Stimulated activated CD4-positive, alpha-beta T cell treated with anti-CD3 and anti-CD28 coated beads, Interleukin-2, amount 100 ng/mL, for 4 hours (primary cell): Measurements from ENCODE around the gene MICU2.
"Not testable (repeated sequence)": the region's sequence is repeated elsewhere in the genome, so short reads cannot be mapped to it uniquely, and the experiment has no call there.

ENCODE experiments used
- DNase-seq: peaks from one replicate; pipeline ENCODE4 v3.0.0-alpha.2; 2020; ENCODE audit warnings: low read depth

MICU2 gene

DNA sequence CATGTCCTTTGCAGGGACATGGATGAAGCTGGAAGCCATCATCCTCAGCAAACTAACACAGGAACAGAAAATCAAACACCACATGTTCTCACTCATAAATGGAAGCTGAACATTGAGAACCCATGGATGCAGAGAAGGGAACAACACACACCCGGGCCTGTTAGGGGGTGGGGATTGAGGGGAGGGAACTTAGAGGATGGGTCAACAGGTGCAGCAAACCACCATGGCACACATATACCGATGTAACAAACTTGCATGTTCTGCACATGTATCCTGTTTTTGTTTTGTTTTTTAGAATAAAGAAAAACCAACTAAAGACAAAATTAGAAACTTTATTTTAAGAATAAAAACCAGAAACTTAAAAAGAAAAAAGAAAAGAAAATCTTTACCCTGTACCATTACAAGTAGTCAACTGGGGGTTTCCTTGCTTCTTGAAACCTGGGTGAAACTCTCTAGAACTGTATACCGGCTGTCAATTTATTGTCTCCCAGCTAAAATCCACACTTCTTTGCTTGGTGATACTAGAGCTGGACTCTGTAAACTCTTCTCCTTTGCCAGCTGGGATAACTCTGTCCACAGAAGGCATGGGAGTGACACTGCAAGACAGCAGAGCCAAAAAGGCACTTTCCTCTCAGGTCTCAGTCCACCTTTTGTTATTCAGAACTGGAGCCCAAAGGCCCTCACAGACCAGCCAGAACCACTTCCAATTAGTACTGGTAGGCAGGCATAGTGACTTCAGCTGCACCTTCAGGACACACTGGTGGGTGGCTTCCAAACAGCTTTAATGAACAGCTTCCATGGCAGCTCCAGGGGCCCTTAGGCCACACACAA, 9.0 kb downstream of the MICU2 start:
- no peak for DNase-seq

DNA sequence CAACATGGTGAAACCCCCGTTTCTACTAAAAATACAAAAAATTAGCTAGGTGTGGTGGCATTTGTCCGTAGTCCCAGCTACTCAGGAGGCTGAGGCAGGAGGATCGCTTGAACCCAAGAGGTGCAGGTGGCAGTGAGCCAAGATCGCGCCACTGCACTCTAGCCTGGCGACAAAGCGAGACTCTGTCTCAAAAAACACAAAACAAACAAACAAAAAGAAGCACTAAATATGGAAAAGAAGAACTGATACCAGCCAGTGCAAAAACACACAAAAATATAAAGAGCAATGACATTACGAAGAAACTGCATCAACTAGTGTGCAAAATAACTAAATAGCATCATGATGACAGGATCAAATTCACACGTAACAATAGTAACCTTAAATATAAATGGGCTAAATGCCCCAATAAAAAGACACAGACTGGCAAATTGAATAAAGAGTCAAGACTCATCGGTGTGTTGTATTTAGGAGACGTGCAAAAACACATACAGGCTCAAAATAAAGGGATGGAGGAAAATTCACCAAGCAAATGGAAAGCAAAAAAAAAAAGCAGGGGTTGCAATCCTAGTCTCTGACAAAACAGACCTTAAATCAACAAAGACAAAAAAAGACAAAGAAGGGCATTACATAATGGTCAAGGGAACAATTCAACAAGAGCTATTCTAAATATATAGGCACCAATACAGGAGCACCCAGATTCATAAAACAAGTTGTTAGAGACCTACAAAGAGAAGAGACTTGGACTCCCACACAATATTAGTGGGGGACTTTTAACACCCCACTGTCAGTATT, 13.1 kb downstream of the MICU2 start:
- DNase-seq, result not testable (repeated sequence)

DNA sequence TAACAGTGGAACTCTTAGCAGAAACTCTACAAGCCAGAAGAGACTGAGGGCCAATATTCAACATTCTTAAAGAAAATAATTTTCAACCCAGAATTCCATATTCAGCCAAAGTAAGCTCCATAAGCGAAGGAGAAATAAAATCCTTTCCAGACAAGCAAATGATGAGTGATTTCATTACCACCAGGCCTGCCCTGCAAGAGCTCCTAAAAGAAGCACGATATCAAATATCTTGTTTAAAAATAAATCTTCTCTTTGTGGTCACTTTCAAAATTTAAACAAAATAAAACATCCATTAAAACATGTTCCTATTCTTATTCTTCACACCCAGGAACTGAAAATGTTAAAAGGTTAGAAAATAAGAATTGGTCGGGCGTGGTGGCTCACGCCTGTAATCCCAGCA, 13.7 kb downstream of the MICU2 start:
- DNase-seq, result no peak

DNA sequence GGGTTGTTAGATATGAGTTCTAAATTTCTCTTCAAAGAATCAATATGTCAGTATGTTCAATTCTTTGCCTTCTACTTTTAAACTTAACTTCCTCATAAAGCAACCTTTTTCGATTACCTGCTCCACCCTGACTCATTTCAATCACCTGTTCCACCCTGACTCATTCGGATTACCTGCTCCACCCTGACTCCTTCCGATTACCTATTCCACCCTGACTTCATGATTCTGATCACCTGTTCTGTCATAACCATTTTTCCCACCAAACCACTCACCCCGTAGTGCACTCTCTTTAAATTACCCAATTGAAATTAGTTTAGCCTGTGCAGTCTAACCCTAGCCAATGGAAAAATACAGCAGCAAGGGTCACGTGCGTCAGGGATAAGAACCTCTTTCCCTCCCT, 14.5 kb downstream of the MICU2 start:
- DNase-seq, result not testable (repeated sequence)

DNA sequence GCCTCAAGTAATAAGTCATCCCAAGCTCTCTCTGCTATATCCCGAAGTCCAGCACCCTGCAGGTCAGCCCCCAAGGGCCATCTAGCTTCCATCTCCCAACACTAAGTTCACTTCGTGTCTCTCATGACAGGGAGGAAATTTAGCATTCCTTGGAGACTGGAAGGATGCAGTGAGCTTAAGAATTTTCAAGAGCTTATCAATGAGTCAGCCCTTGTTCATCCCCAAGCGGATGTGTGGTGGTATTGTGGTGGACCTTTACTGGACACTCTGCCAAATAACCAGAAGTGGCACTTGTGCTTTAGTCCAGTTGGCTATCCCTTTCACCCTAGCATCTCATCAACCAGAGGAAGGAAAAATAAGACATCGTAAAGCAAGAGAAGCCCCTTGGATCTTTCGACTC, 15.6 kb downstream of the MICU2 start:
- DNase-seq, result not testable (repeated sequence)

DNA sequence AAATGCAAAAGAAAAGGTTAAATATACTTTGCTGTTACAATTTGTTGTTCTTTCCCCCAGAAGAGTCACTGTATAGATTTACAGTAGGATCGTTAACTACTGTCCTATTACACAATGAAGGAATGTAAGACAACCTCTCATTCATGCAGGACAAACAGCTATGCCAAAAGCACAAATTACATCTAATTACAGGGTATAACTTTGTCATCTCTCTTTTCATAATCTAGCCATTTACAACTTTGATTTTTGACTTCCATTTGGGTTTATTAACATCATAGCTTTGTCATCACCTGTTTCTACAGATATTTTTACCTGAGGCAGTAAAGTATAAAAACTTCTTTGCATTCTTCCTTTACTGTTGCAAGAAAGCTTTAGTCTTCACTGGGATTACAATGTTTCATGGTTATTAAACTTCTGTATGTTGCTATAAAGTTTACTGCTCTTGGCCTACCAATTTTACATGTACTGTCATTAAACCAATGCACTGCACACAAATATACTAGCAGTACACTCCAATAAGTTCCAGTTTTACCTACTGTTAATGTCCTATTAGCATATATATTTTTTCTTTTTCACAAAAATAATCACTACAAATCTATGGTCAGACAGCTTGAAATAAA, 18.9 kb downstream of the MICU2 start:
- no peak for DNase-seq

DNA sequence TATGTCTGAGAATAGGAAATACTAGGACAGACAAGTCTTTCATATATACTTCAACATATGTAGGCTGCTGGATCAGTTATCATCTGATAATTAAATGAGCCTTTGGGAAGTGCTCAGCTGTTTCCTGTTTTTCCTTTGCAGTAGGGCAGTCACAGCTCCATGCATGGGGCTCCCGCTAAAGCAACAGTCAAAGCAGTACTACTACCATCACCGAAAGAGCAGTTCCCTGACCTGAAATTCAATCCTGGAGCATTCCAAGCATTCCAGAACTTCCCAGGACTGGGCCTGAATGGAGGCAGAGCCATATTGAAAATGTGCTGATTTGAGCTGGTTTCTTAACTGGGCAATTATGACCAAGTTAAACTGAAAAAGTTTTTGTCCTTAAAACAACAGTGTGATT, 20.5 kb downstream of the MICU2 start:
- DNase-seq, result no peak

DNA sequence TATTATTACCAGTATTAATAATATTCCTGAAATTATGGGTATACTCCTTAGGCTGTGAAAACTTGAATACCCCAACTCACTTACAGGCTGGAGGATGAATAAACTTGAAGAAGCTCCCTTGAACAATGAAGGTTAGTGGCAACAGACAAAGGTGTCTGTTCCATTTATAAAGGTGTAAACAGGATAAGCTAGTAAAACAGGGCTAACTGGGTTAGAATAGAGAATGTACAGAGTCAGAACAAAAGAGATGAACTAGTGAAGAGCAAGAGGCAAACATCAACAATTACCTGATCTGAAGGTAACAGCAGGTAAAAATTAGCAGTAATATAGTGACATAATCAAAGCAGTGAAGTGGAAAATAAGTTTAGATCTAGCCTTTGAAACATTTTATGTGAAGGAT, 23.2 kb downstream of the MICU2 start:
- no peak for DNase-seq

DNA sequence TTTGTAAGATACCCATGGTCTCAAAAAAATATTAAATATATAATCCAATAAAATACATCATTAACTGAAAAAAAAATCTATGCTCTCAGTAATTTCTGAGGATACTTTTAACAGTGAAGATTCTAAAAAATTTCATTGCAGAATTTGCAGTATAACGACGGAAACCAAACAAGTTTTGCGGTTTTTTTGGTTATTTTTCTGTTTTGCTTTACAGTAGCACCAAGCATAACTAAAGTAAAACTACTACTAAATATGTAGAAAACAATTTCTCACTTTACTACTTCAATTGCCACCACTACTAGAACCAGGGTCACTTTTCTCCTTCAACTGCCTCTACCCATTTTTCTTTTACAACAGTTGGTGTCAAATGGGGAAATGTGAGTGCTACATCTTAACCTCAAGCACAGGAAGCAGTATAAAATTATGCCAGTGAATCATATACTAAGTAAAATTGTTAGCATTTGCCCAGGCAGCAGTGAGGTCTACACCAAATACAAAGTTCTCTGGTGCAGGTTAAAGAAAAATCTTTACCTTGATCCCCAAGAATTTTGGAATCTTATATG, 24.1 kb downstream of the MICU2 start:
- DNase-seq, result no peak

DNA sequence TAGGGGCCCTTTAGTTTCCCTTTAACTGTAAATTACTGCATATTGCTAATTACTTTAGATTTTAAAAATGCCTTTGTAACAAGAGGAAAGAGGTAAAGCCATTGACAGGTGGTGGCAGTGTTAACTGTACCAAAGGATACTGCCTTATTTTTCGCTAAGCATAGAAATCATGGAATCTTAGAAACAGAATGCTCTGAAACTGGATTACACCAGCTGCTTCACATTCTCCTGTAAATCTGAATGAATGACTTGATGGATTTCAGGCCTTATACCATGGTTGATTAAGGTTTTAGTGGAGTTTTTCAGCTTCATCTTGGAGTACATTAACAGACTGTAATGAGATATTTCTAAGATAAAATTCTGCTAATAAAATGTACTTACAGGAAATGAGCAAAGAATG, 25.2 kb downstream of the MICU2 start:
- DNase-seq, result no peak

DNA sequence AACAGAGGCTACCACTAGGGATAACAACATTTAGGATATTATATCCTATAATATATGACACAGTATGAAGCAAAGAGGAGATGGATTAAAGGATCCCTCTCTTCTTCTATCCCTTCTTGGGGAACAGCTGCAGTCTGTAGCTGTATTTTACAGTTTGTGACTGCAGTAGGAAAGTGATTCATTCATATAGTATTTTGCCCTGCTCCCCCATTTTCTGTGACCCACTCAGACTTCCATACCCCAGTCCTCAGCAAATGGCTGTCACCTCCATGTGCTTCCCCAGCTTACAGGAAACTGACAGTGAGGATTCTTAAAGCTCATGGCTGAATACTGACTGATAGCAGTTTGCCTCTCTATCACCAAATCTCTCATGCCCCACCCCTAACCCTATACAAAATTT, 27.5 kb downstream of the MICU2 start:
- no peak for DNase-seq

GRCh38 chr13:21573920-21574712, 29.9 kb downstream of the MICU2 start:
- DNase-seq, result no peak

DNA sequence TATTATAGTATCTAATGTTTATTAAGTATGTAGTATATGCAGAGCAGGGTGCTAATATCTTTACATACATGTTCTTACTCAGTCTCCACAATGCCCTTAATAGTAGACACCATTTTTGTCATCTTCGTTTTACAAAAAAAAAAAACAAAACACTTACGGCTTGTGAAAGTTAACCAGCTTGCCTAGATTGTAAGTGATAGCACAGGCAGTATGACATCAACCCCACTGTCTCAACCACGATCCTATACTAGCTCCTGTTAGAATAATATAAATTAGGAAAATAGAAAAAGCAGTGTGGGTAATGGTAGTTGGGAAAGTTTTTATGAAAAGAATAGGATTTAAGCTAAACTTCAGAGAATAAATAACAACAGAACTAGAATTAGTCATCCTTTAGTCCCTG, 34.3 kb downstream of the MICU2 start:
- DNase-seq, result no peak

DNA sequence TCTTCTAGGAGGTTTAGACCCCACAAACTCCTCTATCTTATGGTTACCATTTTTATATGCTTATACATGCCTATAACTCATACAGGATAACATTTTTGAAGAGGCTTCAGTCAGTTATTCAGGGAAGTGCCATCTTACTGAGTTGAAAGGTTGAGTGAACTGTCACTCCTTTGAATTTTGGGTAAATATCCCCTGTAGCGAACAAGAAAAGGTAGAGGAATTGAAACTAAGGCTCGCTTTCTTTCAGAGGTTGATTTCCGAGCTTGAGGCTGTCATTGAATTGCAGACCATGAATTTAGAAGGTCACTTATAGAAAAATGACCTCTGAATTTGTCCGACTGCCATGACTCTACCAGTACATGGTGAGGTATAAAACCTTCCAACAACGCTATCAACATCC, 35.1 kb downstream of the MICU2 start:
- no peak for DNase-seq

- DNase-seq, result no peak
These were observed 36.3 kb downstream of the MICU2 start for GRCh38 chr13:21567714-21568113.

DNA sequence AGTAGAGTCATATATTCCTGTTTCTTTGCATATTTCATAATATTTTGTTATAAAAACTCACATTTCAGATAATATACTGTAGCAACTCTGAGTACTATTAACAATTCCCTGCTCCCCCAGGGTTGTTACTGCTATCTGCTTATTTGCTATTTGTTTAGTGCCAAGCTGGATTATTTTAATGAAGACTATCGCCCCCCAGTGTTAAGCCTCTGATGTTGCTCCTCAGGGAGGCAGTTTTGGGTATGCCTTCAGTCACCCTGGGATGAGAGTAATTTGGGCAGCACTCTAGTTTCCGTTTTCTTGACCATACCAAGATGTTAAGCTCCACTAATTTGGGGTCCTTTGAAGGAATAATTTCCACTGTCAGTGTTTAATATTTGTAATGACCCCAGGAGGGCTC, 46.0 kb downstream of the MICU2 start:
- DNase-seq, result no peak

DNA sequence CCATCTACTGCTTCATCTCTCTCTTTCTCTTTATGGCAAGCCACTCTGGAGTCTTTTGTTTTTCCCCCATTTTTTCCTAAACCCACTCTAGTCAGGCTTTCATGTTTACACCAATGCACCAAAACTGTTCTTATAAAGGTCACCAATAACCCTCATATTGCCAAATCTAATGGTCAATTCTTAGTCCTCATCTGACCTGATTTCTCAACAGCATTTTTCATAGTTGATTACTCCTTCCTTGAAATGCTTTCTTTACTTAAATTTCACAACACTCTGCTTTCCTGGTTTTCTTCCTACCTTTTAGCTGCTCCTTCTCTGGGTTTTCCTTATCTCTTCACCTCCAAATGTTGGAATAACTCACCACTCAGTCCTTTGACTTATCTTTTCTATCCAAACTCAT, 47.9 kb downstream of the MICU2 start:
- DNase-seq, result no peak

GRCh38 chr13:21553261-21553660, 50.7 kb downstream of the MICU2 start:
- not testable (repeated sequence) for DNase-seq

DNA sequence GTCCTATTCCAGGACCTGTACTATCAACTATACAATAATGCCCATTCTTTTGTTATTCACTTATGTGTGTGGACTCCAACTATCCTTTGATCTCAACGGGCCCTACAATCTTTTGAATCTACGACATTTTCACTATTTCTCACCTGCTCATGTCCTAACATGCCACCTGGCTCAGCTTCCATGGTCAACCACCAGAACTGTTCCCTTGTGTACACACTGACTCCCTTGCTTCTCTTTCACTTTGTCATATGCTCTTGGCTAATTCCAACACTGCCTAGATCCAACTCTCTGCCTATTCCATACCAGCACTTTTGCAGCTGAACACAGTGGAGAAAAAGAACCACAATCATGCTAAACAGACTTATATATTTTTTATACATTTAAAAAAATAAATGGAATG, 53.1 kb downstream of the MICU2 start:
- no peak for DNase-seq

- DNase-seq, result no peak
These were observed 54.3 kb downstream of the MICU2 start for GRCh38 chr13:21549633-21550032.

DNA sequence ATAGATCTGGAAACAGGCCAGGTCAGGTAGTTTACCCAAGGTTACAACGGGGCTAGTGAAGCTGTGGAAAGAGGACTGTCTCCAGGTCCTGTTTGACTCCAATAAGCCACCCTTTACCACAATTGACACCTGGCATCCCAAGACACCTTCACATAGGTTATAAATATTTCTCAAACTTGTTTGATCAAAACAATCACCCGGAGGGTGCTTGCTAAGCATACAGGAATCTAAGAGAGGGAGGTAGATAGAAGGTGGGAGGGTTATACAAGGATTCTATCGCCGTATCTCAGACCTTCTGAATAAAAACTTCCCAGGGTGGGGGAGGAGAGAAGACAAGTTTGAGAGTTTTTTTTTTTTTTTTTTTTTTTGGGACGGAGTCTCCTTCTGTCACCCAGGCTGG, 55.4 kb downstream of the MICU2 start:
- DNase-seq, result no peak

DNA sequence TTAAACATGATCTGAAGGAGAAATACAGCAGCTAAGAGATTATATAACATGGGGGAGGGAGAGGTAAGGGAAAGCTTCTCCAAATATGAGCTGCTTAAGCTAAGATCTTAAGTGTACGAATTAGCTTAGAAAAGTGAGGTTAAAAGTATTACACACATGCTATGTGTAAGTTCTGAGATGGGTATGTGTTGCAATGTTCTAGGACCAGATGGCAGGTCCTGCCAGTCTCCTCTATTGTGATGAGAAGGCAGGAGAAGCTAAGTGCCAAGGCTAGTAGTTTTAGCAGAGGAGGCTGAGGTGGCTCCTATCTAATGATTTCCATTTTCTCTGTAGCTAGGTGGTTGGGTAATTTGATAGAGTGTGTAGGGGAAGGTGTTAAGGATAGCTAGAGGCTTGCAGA, 57.6 kb downstream of the MICU2 start:
- no peak for DNase-seq
